Astrocyte (in vitro differentiated cells and primary cell): ENCODE data around the gene ZNF407.

ENCODE experiments used
- CTCF ChIP-seq: IDR thresholded peaks from 2 replicates; pipeline ENCODE4 v1.5.1; 2011; ENCODE audit warnings: low read depth, mild to moderate bottlenecking, inconsistent platforms, low read length, moderate library complexity; ENCODE audit not compliant: insufficient read depth
- EZH2 ChIP-seq: IDR thresholded peaks from 2 replicates; pipeline ENCODE4 v1.6.1; 2012; ENCODE audit warnings: mild to moderate bottlenecking, low read length, inconsistent platforms; ENCODE audit not compliant: insufficient read depth

GRCh38 chr18:74587441-74587840 is 10.2 kb upstream of the ZNF407 start:
- TF ChIP-seq CTCF (no peak), EZH2 (no peak)
